ENCODE results near the gene C2CD2.

DNA sequence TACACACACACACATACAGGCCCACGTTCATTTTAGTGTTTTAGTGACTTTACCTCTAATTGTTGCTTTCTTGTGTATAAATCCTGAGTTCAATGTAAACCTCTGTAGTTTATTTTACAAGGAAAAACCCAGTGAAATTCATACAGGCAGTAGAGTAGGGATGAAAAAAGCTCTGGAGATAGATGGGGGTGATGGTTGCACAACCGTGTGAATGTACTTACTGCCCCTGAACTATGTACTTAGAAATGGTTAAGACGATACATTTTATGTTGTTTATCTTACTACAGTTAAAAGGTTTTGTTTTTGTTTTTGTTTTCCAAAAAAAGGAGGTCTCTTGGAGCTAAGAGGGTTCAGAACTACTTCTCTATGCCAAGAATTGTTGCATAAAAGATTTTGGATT is 45.0 kb downstream of the C2CD2 start:
- TF ChIP-seq CTCF (IDR thresholded peaks at IDR 0.05; ENCODE audit: insufficient read depth, low read length): no peak
- TF ChIP-seq POLR2AphosphoS5 (IDR thresholded peaks at IDR 0.05; ENCODE audit: low read depth): no peak
- no peak for TF ChIP-seq REST (IDR thresholded peaks at IDR 0.05; ENCODE audit: insufficient replicate concordance, low read depth)
- no peak for TF ChIP-seq SPI1 (IDR thresholded peaks at IDR 0.05; ENCODE audit: borderline replicate concordance, low read depth)
- no peak for TF ChIP-seq GABPA (IDR thresholded peaks at IDR 0.05; ENCODE audit: low read depth)
